ENCODE measurements around the gene CORO2B. TPM values are rescaled to one million over a fixed set of nuclear protein-coding genes. Genes with fewer than 3 reads are reported as not detected.
"Not testable (repeated sequence)": the region's sequence is repeated elsewhere in the genome, so short reads cannot be mapped to it uniquely, and the experiment has no call there.

The CORO2B gene
- polyA plus RNA-seq, 3 donors: 1.8 to 19.7 (median 7.8) TPM

DNA sequence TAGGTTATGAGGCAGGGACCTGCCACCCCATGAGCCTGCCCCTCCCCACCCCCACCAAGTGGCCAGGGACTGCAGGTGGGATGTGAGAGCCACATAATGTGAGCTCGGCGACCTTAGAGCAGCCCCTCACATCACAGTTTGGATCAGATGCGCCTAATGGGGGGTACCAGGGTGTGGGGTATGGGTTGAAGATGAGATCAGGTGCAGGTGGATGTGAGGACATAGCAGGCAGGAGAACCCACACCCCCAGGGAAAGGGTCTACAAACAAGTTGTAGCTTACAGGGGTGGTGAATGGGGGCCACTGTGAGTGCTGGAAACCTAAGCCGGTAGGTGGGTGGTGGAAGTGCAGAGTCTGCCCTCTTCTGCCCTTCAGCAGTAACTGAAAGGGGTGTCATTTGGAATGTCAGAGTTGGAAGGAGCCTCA lies 94.0 kb downstream of the CORO2B start:
- no peak overlapping the region for H3K27ac ChIP-seq (ENCODE audit: low read depth, low read length)
- 62 to 88% (median 86%) methylated on average over 4 of the region's 4 CpGs for WGBS, 3 donors

DNA sequence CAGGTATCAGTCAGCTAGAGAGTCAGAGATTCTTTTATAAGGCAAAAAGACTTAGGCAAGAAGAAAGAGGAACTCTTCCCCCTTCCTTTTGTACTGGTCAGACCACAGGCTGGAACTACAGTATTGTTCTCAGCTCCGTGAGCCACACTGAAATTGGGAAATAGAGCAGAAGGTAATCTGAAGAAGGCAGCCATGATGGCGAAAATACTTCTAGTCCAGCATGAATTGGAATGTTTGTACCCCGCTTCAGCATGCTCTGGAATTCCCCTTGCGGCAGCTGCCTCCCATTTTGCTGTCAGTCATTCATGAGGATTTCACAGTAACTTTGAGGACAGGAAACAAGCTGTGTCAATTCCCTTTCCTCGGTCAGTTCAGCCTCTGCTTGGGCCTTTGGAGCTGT lies 96.2 kb downstream of the CORO2B start:
- no peak overlapping the region for H3K27ac ChIP-seq (ENCODE audit: low read depth, low read length)
- WGBS, 3 donors: 45 to 60% (median 49%) methylated on average over 5 of the region's 5 CpGs

DNA sequence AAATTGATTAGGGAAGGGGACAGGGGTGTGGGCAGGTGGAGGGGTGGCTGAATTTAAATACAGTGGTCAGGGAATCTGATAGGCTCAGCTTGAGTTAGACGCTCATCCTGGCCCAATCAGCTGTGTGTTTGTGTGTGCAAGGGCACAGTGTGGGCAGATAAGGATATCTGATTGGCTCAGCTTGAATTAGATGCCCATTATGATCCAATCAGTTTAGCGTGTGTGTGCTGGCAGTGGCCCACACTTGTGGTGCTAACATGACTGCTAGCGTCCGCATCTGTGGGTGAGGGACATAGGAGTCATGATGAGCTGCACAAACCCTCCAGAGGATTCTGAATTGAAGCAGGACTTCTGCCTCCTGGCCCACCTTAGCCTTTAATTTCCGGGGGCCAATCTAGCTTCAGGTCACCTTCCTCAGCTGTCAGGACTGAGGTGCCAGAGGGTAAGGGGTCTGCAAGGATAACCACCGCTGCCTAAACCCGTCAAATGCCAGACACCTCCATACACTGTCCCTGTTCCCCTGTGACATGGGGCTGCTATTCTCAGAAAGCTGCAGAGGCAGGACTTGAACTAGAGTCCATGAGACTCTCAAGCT lies 97.3 kb downstream of the CORO2B start:
- no peak overlapping the region for H3K27ac ChIP-seq (ENCODE audit: low read depth, low read length)
- WGBS, 3 donors: 71 to 94% (median 93%) methylated on average over 7 of the region's 7 CpGs

- 83 to 95% (median 93%) methylated on average over 4 of the region's 4 CpGs for WGBS, 3 donors
- H3K27ac ChIP-seq (ENCODE audit: low read depth, low read length): no peak overlapping the region
Measured at GRCh38 chr15:68676926-68677325, 98.1 kb downstream of the CORO2B start.

- H3K27ac ChIP-seq (ENCODE audit: low read depth, low read length): no peak overlapping the region
- 83 to 91% (median 88%) methylated on average over 3 of the region's 3 CpGs for WGBS, 3 donors
Measured at GRCh38 chr15:68677996-68678395, 99.2 kb downstream of the CORO2B start.

- WGBS, 3 donors: 90 to 93% (median 93%) methylated on average over 5 of the region's 5 CpGs
Measured at GRCh38 chr15:68678746-68679145, 100.0 kb downstream of the CORO2B start.

GRCh38 chr15:68679161-68679560 lies 100.4 kb downstream of the CORO2B start:
- H3K27ac ChIP-seq (ENCODE audit: low read depth, low read length): no peak overlapping the region
- 71 to 78% (median 76%) methylated on average over 3 of the region's 3 CpGs for WGBS, 3 donors

More at GRCh38 chr15:68678746-68679145, 100.0 kb downstream of the CORO2B start:
- no peak overlapping the region for H3K27ac ChIP-seq (ENCODE audit: low read depth, low read length)

- no peak overlapping the region for H3K27ac ChIP-seq (ENCODE audit: low read depth, low read length)
- WGBS, 3 donors: 96 to 98% (median 98%) methylated on average over 4 of the region's 4 CpGs
Measured at GRCh38 chr15:68679961-68680371, 101.2 kb downstream of the CORO2B start.

DNA sequence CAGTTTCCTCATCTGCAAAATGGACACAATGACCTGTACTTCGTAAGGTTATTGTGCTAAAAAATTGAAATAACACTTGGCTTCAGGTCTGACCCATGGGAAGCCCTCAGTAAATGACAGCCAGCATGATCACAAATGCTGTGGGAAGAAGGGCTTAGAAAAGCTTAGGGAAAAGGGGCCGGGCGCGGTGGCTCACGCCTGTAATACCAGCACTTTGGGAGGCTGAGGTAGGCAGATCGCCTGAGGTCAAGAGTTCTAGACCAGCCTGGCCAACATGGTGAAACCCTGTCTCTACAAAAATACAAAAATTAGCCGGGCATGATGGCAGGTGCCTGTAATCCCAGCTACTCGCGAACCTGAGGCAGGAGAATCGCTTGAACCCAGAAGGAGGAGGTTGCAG lies 102.0 kb downstream of the CORO2B start:
- H3K27ac ChIP-seq (ENCODE audit: low read depth, low read length): not testable (repeated sequence)
- 93 to 98% (median 95%) methylated on average over 10 of the region's 10 CpGs for WGBS, 3 donors

GRCh38 chr15:68681836-68682235 lies 103.0 kb downstream of the CORO2B start:
- 31 to 80% (median 75%) methylated on average over 2 of the region's 2 CpGs for WGBS, 3 donors
- no peak overlapping the region for H3K27ac ChIP-seq (ENCODE audit: low read depth, low read length)

DNA sequence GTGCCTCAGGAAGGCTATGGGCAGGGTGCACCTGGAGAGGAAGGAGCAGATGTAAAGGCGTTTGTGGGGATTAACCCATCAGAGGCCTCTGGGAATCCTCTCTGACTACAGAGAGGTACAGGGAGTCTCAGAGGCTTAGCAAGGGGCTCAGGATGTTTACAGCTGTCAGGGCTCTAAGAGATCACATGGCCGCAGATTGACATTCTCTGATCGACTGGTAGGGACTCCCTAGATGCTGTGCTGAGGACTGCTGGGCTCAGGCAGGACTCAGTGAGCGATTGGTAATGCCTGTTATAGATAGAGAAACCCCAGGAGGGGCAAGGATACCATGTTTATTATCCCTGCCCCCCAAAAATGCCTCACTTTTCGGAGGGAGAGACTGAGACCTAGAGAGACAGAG lies 103.5 kb downstream of the CORO2B start:
- 52 to 69% (median 59%) methylated on average over 5 of the region's 5 CpGs for WGBS, 3 donors

GRCh38 chr15:68683026-68683425 lies 104.2 kb downstream of the CORO2B start:
- no peak overlapping the region for H3K27ac ChIP-seq (ENCODE audit: low read depth, low read length)
- 85 to 95% (median 95%) methylated on average over 8 of the region's 8 CpGs for WGBS, 3 donors

More for the DNA sequence above, 103.5 kb downstream of the CORO2B start:
- H3K27ac ChIP-seq (ENCODE audit: low read depth, low read length): no peak overlapping the region

- 87 to 98% (median 88%) methylated on average over 2 of the region's 2 CpGs for WGBS, 3 donors
- H3K27ac ChIP-seq (ENCODE audit: low read depth, low read length): no peak overlapping the region
Measured at GRCh38 chr15:68683551-68683950, 104.8 kb downstream of the CORO2B start.

GRCh38 chr15:68684476-68684875 lies 105.7 kb downstream of the CORO2B start:
- no peak overlapping the region for H3K27ac ChIP-seq (ENCODE audit: low read depth, low read length)
- WGBS, 3 donors: 74 to 95% (median 85%) methylated on average over 5 of the region's 5 CpGs

- WGBS, 3 donors: 83 to 94% (median 86%) methylated on average over 8 of the region's 8 CpGs
- H3K27ac ChIP-seq (ENCODE audit: low read depth, low read length): no peak overlapping the region
Measured at GRCh38 chr15:68687136-68687735, 108.4 kb downstream of the CORO2B start.

DNA sequence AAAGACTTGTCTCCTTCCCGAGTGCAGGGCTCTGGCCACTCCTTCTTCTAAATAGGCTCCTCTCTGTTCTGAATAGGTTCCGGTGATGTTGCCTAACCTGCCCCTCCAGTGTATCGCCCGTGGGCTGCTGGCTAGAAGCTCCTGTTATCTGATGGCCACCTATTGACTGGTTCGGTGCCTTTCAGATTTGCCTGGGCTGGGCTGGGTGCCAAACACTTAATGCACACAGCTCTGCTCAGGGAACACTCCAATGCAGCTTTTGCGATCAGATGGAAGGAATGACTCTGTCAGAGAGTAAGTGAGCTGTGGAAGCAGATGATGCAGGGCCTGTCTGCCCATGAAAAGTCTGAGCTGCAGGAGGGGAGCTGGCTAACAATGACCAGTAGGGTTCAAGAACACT lies 112.9 kb downstream of the CORO2B start:
- H3K27ac ChIP-seq (ENCODE audit: low read depth, low read length): no peak overlapping the region
- 27 to 68% (median 67%) methylated on average over 6 of the region's 6 CpGs for WGBS, 3 donors

- H3K27ac ChIP-seq (ENCODE audit: low read depth, low read length): no peak overlapping the region
- WGBS, 3 donors: 17 to 37% (median 17%) methylated on average over 3 of the region's 3 CpGs
Measured at GRCh38 chr15:68693071-68693470, 114.3 kb downstream of the CORO2B start.

- no peak overlapping the region for H3K27ac ChIP-seq (ENCODE audit: low read depth, low read length)
- 95 to 99% (median 95%) methylated on average over 4 of the region's 4 CpGs for WGBS, 3 donors
Measured at GRCh38 chr15:68694111-68694510, 115.3 kb downstream of the CORO2B start.

DNA sequence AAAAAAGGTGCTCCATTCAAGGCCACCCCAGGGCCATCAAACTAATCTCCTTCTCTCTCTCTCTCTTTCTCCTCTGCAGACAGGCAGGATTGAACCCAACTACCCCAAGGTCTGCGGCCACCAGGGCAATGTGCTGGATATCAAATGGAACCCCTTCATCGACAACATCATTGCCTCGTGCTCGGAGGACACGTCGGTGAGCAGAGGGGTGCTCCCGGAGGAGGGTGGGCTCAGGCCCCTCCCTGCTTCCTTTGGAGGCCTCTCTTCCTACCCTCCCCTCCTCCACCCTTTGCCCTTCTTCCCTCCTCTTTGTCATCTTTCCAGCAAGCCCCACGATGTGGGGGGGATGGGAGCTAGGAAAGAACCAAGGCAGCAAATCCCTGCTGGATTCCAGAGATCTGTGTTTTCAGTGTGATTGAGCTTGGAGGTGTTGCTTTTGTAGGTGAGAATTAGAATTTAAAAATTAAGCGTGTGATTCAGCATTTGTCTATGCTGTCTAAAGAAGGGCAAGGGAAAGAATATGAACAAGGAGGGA lies 116.3 kb downstream of the CORO2B start:
- WGBS, 3 donors: 73 to 82% (median 81%) methylated on average over 9 of the region's 9 CpGs
- H3K27ac ChIP-seq (ENCODE audit: low read depth, low read length): no peak overlapping the region
